K562 (cell line): ENCODE measurements around the gene ANKRD13D. TPM values are rescaled to one million over a fixed set of nuclear protein-coding genes. Genes with fewer than 3 reads are reported as not detected.

ENCODE experiments used
- ATAC-seq: fragments of 200-7000 bp; cut with Tn5 transposase; 3 replicates; pipeline ENCODE4 v1.9.1; 2020; ENCODE audit warnings: moderate library complexity
- BruUV-seq: library from RNA; stranded (reverse); fragments of 400-500 nt; replicated peaks from 2 replicates; lab custom pipeline; 2021; lab: Mats Ljungman, UMichigan
- CTCF ChIA-PET: fragments of 300-600 bp; formaldehyde crosslinking; extraction: SDS; loops from one replicate; lab custom pipeline; 2021; ENCODE audit warnings: low intra/inter-chr PET ratio; lab: Yijun Ruan, JAX
- POLR2A ChIA-PET: fragments of 300-600, 350-650 bp; sonication (Branson Sonifier 250); formaldehyde crosslinking; extraction: SDS; loops from one replicate; lab custom pipeline; 2021; ENCODE audit warnings: antibody characterized with exemption, inconsistent platforms; lab: Yijun Ruan, JAX
- DNase-seq, 4 experiments: peaks; one replicate each; pipeline versions ENCODE4 v3.0.0 to v3.0.0-alpha.2; 2011 to 2018; ENCODE audit warnings: low spot score in 3 of 4, mixed read lengths in 3 of 4; ENCODE audit errors: extremely low read depth in 1 of 4
- FAIRE-seq: peaks from 2 replicates; lab custom pipeline; 2011; peaks lifted over from hg19 to GRCh38; lab: Jason Lieb, UNC
- H2AFZ ChIP-seq: 2 replicates; pipeline ENCODE4 v1.6.0; 2011; ENCODE audit warnings: low read depth, low read length, control low read depth, inconsistent platforms
- H3K27ac ChIP-seq: fragments of 200-600 bp; 3 replicates; pipeline ENCODE4 v1.8.0; 2011; ENCODE audit warnings: low read depth, mild to moderate bottlenecking, control low read depth, inconsistent platforms, low read length, moderate library complexity, mixed read lengths; ENCODE audit errors: extremely low read depth
- H3K27me3 ChIP-seq, 2 experiments: fragments of 300-600 bp in 1 of 2; 2 replicates in 1 of 2; 3 replicates in 1 of 2; pipeline versions ENCODE4 v1.6.0 to v1.8.0; 2011; ENCODE audit warnings: inconsistent platforms in 2 of 2, low read length in 2 of 2, mild to moderate bottlenecking in 1 of 2, mixed read lengths in 1 of 2, moderate library complexity in 1 of 2; ENCODE audit not compliant: control insufficient read depth in 2 of 2, insufficient read depth in 2 of 2
- H3K36me3 ChIP-seq: fragments of 300-600 bp; 3 replicates; pipeline ENCODE4 v1.8.0; 2011; ENCODE audit warnings: mild to moderate bottlenecking, low read length, inconsistent platforms; ENCODE audit not compliant: control insufficient read depth, insufficient read depth
- H3K4me1 ChIP-seq, 2 experiments: fragments of 200-600 bp in 1 of 2; replicated peaks in 1 of 2; 2 replicates in 1 of 2; 3 replicates in 1 of 2; pipeline versions ENCODE4 v1.5.1 to v1.8.0; 2011; ENCODE audit warnings: inconsistent platforms in 2 of 2, low read length in 2 of 2, mild to moderate bottlenecking in 1 of 2, mixed read lengths in 1 of 2, moderate library complexity in 1 of 2; ENCODE audit not compliant: control insufficient read depth in 2 of 2, insufficient read depth in 2 of 2
- H3K4me2 ChIP-seq: 2 replicates; pipeline ENCODE4 v1.6.1; 2011; ENCODE audit warnings: low read length, control low read depth, inconsistent platforms, mixed read lengths; ENCODE audit not compliant: insufficient read depth
- H3K4me3 ChIP-seq: fragments of 200-600 bp; sonication (generic), shearing (Covaris generic); 2 replicates; pipeline ENCODE4 v1.5.1; 2016; ENCODE audit warnings: control low read depth, inconsistent platforms
- H3K79me2 ChIP-seq: fragments of 200-600 bp; 3 replicates; pipeline ENCODE4 v1.8.0; 2011; ENCODE audit warnings: low read length, inconsistent platforms; ENCODE audit not compliant: control insufficient read depth, insufficient read depth
- H3K9ac ChIP-seq, 2 experiments: 2 replicates each; pipeline versions ENCODE4 v1.6.0 to v1.6.1; 2011; ENCODE audit warnings: low read depth in 2 of 2, low read length in 2 of 2, control low read depth in 1 of 2, inconsistent platforms in 1 of 2, mild to moderate bottlenecking in 1 of 2, mixed read lengths in 1 of 2; ENCODE audit not compliant: insufficient read depth in 1 of 2
- H3K9me1 ChIP-seq: one replicate; pipeline ENCODE4 v1.6.0; 2011; ENCODE audit warnings: inconsistent platforms, mild to moderate bottlenecking, low read length, moderate library complexity; ENCODE audit not compliant: control insufficient read depth, insufficient read depth
- H3K9me3 ChIP-seq: replicated peaks from 2 replicates; pipeline ENCODE4 v1.5.1; 2011; ENCODE audit warnings: low read depth, low read length, inconsistent platforms; ENCODE audit not compliant: control insufficient read depth, insufficient read depth
- H4K20me1 ChIP-seq: replicated peaks from 2 replicates; pipeline ENCODE4 v1.6.1; 2011; ENCODE audit warnings: low read length, inconsistent platforms, mixed read lengths; ENCODE audit not compliant: control insufficient read depth, insufficient read depth
- BRF1 ChIP-seq: IDR thresholded peaks from 3 replicates; pipeline ENCODE4 v1.6.1; 2011; ENCODE audit warnings: borderline replicate concordance, mild to moderate bottlenecking; ENCODE audit not compliant: insufficient read length; ENCODE audit errors: extremely low read depth
- EP300 ChIP-seq: IDR thresholded peaks from 2 replicates; pipeline ENCODE4 v1.6.1; 2012; ENCODE audit warnings: low read length, improper control_type of control experiment
- EP400 ChIP-seq: fragments of 450-650 bp; IDR thresholded peaks from 2 replicates; pipeline ENCODE4 v1.6.1; 2017; ENCODE audit warnings: antibody characterized with exemption, mild to moderate bottlenecking, moderate library complexity
- HNRNPK ChIP-seq: fragments of 200-400 bp; formaldehyde crosslinking; IDR thresholded peaks from one replicate; pipeline ENCODE4 v1.6.1; 2018; ENCODE audit warnings: mild to moderate bottlenecking, low read depth, low read length; ENCODE audit not compliant: poor library complexity, severe bottlenecking
- KHSRP ChIP-seq: fragments of 450-650 bp; IDR thresholded peaks from 2 replicates; pipeline ENCODE4 v1.6.1; 2017
- MCM3 ChIP-seq: fragments of 450-650 bp; IDR thresholded peaks from 2 replicates; pipeline ENCODE4 v1.6.1; 2016
- NFIC ChIP-seq: fragments of 450-650 bp; IDR thresholded peaks from 2 replicates; pipeline ENCODE4 v1.6.1; 2017; ENCODE audit warnings: mild to moderate bottlenecking, inconsistent platforms
- PCBP2 ChIP-seq: fragments of 200-400 bp; formaldehyde crosslinking; IDR thresholded peaks from 2 replicates; pipeline ENCODE4 v1.6.1; 2018; ENCODE audit warnings: low read length, low read depth, mild to moderate bottlenecking, moderate library complexity; ENCODE audit not compliant: poor library complexity, severe bottlenecking
- POLR2B ChIP-seq: fragments of 450-650 bp; IDR thresholded peaks from 2 replicates; pipeline ENCODE4 v1.6.1; 2018; ENCODE audit warnings: low read depth; ENCODE audit not compliant: partially characterized antibody
- RHOXF2B ChIP-seq: fragments of 250-450 bp; sonication (Bioruptor Pico); conservative IDR thresholded peaks from 2 replicates; pipeline ENCODE4 v1.5.1; 2021
- TAF7 ChIP-seq: fragments of 450-650 bp; IDR thresholded peaks from 2 replicates; pipeline ENCODE4 v1.6.1; 2016; ENCODE audit warnings: missing genetic modification characterization, missing compliant biosample characterization
- USF1 ChIP-seq: sonication (generic); formaldehyde crosslinking; IDR thresholded peaks from 2 replicates; pipeline ENCODE4 v1.9.0; 2022; ENCODE audit warnings: mild to moderate bottlenecking, missing genetic modification reagents
- ZNF184 ChIP-seq: sonication (generic); formaldehyde crosslinking; IDR thresholded peaks from 2 replicates; pipeline ENCODE4 v1.5.0; 2020; ENCODE audit warnings: missing genetic modification reagents
- ZNF324 ChIP-seq: fragments of 250-450 bp; sonication (Bioruptor Pico); IDR thresholded peaks from 2 replicates; pipeline ENCODE4 v1.4.0; 2020; ENCODE audit warnings: mild to moderate bottlenecking
- ZNF699 ChIP-seq: fragments of 250-450 bp; sonication (Bioruptor Pico); IDR thresholded peaks from 2 replicates; pipeline ENCODE4 v1.8.0; 2021; ENCODE audit warnings: mild to moderate bottlenecking, moderate library complexity; ENCODE audit not compliant: insufficient replicate concordance
- WGBS: fragments of 100-300 bp; shearing (Covaris generic); methylation state at CpG from one replicate; pipeline ENCODE4 v1.1.6; 2016; ENCODE audit warnings: low coverage, mixed read lengths; ENCODE audit not compliant: insufficient coverage; ENCODE audit errors: missing lambda C conversion rate; 5-methylcytosine and 5-hydroxymethylcytosine counted together
- in situ Hi-C: fragments of 300-500 bp; cut with MboI; formaldehyde crosslinking; loops from 4 replicates; pipeline ENCODE4 v1.15.0; 2018; ENCODE audit warnings: inconsistent platforms, mixed read lengths
- intact Hi-C: fragments of 100-400 bp; cut with micrococcal nuclease; formaldehyde crosslinking; loops from 2 replicates; pipeline ENCODE4 v1.14.2; 2022
- polyA plus RNA-seq, 8 experiments: library from polyadenylated mRNA; depleted of rRNA in 4 of 8; stranded (reverse) in 5 of 8; unstranded in 3 of 8; fragments of >200 nt; fragmentation: Nextera tagmentation in 2 of 8; fragmentation: Illumina TruSeq in 1 of 8; extraction: Ambion mirVana in 2 of 8; extraction: Trizol in 1 of 8; gene quantifications; 2 replicates each; pipeline versions ENCODE4 v1.2.1 to v1.2.3, GENCODE V29; 2011 to 2014; ENCODE audit warnings: inconsistent platforms in 1 of 8, missing spikeins in 1 of 8
- total RNA-seq, 7 experiments: library from RNA; depleted of rRNA in 6 of 7; stranded (reverse); fragments of >200 nt in 6 of 7; fragmentation: Illumina TruSeq in 2 of 7; extraction: Trizol in 2 of 7; gene quantifications; 2 replicates each; pipeline versions ENCODE4 v1.2.1 to v1.2.3, GENCODE V29; 2011 to 2021; ENCODE audit warnings: low replicate concordance in 1 of 7
- TF ChIP-seq, protein P1 (sequence below), 2 experiments: fragments of 450-650 bp in 1 of 2; sonication (generic) in 1 of 2; formaldehyde crosslinking in 1 of 2; IDR thresholded peaks in 1 of 2; conservative IDR thresholded peaks in 1 of 2; 2 replicates each; pipeline versions ENCODE4 v1.6.1 to v1.8.1; 2016 to 2023; ENCODE audit warnings: mild to moderate bottlenecking in 2 of 2, moderate library complexity in 2 of 2, inconsistent platforms in 1 of 2, missing genetic modification reagents in 1 of 2

ANKRD13D gene
- total and polyA plus RNA-seq, 9 of the 15 experiments (the other 6 are each of a cell fraction or from before 2014, with no cell fraction given): 0.94 to 40.9 (median 22.4) TPM

DNA sequence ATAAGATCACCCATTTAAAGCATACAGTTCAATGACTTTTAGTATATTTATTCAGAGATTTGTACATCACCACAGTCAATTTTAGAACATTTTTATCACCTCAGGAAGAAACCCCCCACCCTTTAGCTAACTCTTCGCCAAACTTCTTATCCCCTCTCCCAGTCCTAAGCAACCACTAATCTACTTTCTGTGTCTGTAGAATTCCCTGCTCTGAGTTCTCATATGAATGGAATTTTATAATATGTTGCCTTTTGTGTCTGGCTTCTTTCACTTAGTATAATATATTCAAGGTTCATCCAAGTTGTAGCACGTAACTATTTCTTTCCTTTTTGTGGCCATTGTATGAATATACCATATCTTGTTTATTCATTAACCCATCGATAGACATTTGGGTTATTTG lies 3.6 kb downstream of the ANKRD13D start:
- Histone ChIP-seq H3K9me1 (no peaks in the 10 kb centered on the region), H3K9me3 (peaks cover 9% of the 10 kb centered on the region; the same call in 1 of the 2 replicates), H3K9ac (no peak overlapping the region), H3K27ac (no peak overlapping the region), H3K79me2 (peaks cover 15% of the 10 kb centered on the region), H4K20me1 (no peaks in the 10 kb centered on the region), H3K4me1 (peaks cover 5 to 33% of the 10 kb centered on the region in 2 experiments; a peak in 4 of 5 replicates), H3K36me3 (peaks cover 58% of the 10 kb centered on the region; the same call in 2 of the 3 replicates), H2AFZ (no peak overlapping the region), H3K4me2 (no peak overlapping the region), H3K27me3 (no peaks in the 10 kb centered on the region), H3K4me3 (no peak overlapping the region)
- no peak for TF ChIP-seq PCBP2
- no peak for TF ChIP-seq HNRNPK
- no TSS peak for BruUV-seq
- intact Hi-C loops (no loop called here), in situ Hi-C loops (no loop called here)
- ATAC-seq (no peak), FAIRE-seq (no peak), DNase-seq (no peak)
- CTCF ChIA-PET: no interaction called here
- 47% methylated on average over 3 of the region's 3 CpGs for WGBS
- POLR2A ChIA-PET: interaction anchor here (0.8 to 1.1 kb wide), 2 partner anchors 13 to 16 kb away, joined by 3 read pairs; no protein-coding TSS in a partner anchor

DNA sequence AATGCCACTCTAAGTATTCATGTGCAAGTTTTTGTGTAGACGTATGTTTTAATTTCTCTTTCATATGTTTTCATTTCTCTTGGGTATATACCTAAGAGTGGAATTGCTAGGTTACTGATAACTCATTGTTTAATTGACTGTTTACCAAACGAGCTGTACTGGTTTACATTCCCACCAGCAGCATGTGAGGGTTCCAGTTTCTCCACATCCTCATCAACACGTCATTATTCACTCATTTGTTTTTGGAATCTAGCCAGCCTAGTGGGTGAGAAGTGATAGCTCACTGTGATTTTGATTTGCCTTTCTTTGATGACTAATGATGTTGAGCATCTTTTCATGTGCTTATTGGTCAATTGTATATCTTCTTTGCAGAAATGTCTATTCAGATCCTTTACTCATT lies 4.0 kb downstream of the ANKRD13D start:
- ATAC-seq: no peak
- BruUV-seq: no TSS peak
- 53% methylated on average over 3 of the region's 3 CpGs for WGBS
- peaks cover 9% of the 10 kb centered on the region; the same call in 1 of the 2 replicates for H3K9me3 ChIP-seq
- CTCF ChIA-PET: no interaction called here
- in situ Hi-C loops: no loop called here
- no peak overlapping the region for H3K4me2 ChIP-seq
- H3K27ac ChIP-seq: no peak overlapping the region
- H3K27me3 ChIP-seq: no peaks in the 10 kb centered on the region
- peak; percentile 35 for FAIRE-seq
- no peaks in the 10 kb centered on the region for H4K20me1 ChIP-seq
- DNase-seq: no peak
- H3K79me2 ChIP-seq: peaks cover 15% of the 10 kb centered on the region
- POLR2A ChIA-PET: interaction anchor here (0.8 to 1.1 kb wide), 2 partner anchors 12 to 16 kb away, joined by 3 read pairs; no protein-coding TSS in a partner anchor
- no peaks in the 10 kb centered on the region for H3K9me1 ChIP-seq
- H3K4me3 ChIP-seq: no peak overlapping the region
- H3K36me3 ChIP-seq: peaks cover 60% of the 10 kb centered on the region; the same call in 2 of the 3 replicates
- H3K4me1 ChIP-seq: peaks cover 1 to 29% of the 10 kb centered on the region in 2 experiments; a peak in 4 of 5 replicates
- intact Hi-C loops: no loop called here
- no peak overlapping the region for H2AFZ ChIP-seq
- H3K9ac ChIP-seq: no peak overlapping the region
- TF ChIP-seq EP300: no peak
- TF ChIP-seq ZNF184: no peak
- no peak for TF ChIP-seq RHOXF2B (CRISPR knock-in tag)
- no peak for TF ChIP-seq MCM3
- no peak for TF ChIP-seq POLR2B
- TF ChIP-seq EP400: no peak
- no peak for TF ChIP-seq ZNF699 (CRISPR knock-in tag)
- no peak for TF ChIP-seq ZNF324 (CRISPR knock-in tag)
- TF ChIP-seq TAF7 (tag): no peak
- TF ChIP-seq, protein P1, sequence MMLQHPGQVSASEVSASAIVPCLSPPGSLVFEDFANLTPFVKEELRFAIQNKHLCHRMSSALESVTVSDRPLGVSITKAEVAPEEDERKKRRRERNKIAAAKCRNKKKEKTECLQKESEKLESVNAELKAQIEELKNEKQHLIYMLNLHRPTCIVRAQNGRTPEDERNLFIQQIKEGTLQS (IDR thresholded peaks at IDR 0.05): 0 out of 2 replicates have a peak, but pooled peaks have one; percentile 6
- TF ChIP-seq, protein P1 (CRISPR knock-in tag; conservative IDR thresholded peaks at IDR 0.05): no peak
- no peak for TF ChIP-seq USF1 (CRISPR knock-in tag)
- no peak for TF ChIP-seq BRF1
- TF ChIP-seq NFIC: peak; percentile 76
- TF ChIP-seq KHSRP: no peak
